Eye (tissue), 1 donor: Measurements from ENCODE around the gene ZBTB3.
"Not testable (repeated sequence)": the region's sequence is repeated elsewhere in the genome, so short reads cannot be mapped to it uniquely, and the experiment has no call there.

Source experiments
- DNase-seq: peaks from one replicate; pipeline ENCODE4 v3.0.0-alpha.2; 2015

ZBTB3 gene

GRCh38 chr11:62713343-62713742 is 40.6 kb downstream of the ZBTB3 start:
- no peak for DNase-seq

GRCh38 chr11:62712861-62713260 is 41.1 kb downstream of the ZBTB3 start:
- no peak for DNase-seq

- DNase-seq: no peak
Observed at GRCh38 chr11:62712276-62712812, 41.6 kb downstream of the ZBTB3 start.

GRCh38 chr11:62710001-62710345 is 44.0 kb downstream of the ZBTB3 start:
- DNase-seq: no peak

- peak; percentile 99 for DNase-seq
Observed at GRCh38 chr11:62709247-62710000, 44.5 kb downstream of the ZBTB3 start.

GRCh38 chr11:62708793-62709192 is 45.2 kb downstream of the ZBTB3 start:
- DNase-seq: no peak

- peak; percentile 40 for DNase-seq
Observed at GRCh38 chr11:62708392-62708791, 45.6 kb downstream of the ZBTB3 start.

GRCh38 chr11:62707277-62707861 is 46.6 kb downstream of the ZBTB3 start, which contains the start of the genes BSCL2 and GNG3:
TSS of gene BSCL2 (minus strand) at chr11:62707424. CDS start at chr11:62707195, 229 bp downstream.
TSS of gene GNG3 (plus strand) at chr11:62707676. CDS start at chr11:62708296, 620 bp downstream.
- DNase-seq: peak; percentile 97

GRCh38 chr11:62706850-62707247 is 47.1 kb downstream of the ZBTB3 start:
- DNase-seq: no peak

GRCh38 chr11:62705880-62706849 is 47.8 kb downstream of the ZBTB3 start:
- DNase-seq: peak; percentile 98

- DNase-seq: no peak
Observed at GRCh38 chr11:62705413-62705812, 48.5 kb downstream of the ZBTB3 start.

- not testable (repeated sequence) for DNase-seq
Observed at GRCh38 chr11:62703921-62704320, 50.0 kb downstream of the ZBTB3 start.

- DNase-seq: no peak
Observed at GRCh38 chr11:62702246-62702645, 51.7 kb downstream of the ZBTB3 start.
